SK-N-SH (cell line): Measurements from ENCODE around the gene OBSCN. TPM values are rescaled to one million over a fixed set of nuclear protein-coding genes. Genes with fewer than 3 reads are reported as not detected.

ENCODE experiments used
- CTCF ChIA-PET: fragments of 300-600, 350-600 bp; formaldehyde crosslinking; extraction: SDS; loops from one replicate; lab custom pipeline; 2021; lab: Yijun Ruan, JAX
- POLR2A ChIA-PET: fragments of 350-600 bp; sonication (Branson Sonifier 250); formaldehyde crosslinking; extraction: SDS; loops from one replicate; lab custom pipeline; 2020; ENCODE audit warnings: antibody characterized with exemption, inconsistent platforms; lab: Yijun Ruan, JAX
- DNase-seq: peaks from one replicate; pipeline ENCODE4 v3.0.0; 2012
- H2AFZ ChIP-seq: fragments of 200-600 bp; sonication (generic); 2 replicates; pipeline ENCODE4 v1.8.1; 2016; ENCODE audit warnings: antibody characterized with exemption, mild to moderate bottlenecking, low read depth
- H3F3A ChIP-seq: fragments of 200-600 bp; sonication (generic); replicated peaks from 2 replicates; pipeline ENCODE3; 2016; ENCODE audit warnings: antibody characterized with exemption, mild to moderate bottlenecking; ENCODE audit not compliant: insufficient read depth
- H3K27ac ChIP-seq, 2 experiments: fragments of 200-500 bp in 1 of 2; fragments of 200-600 bp in 1 of 2; sonication (Bioruptor generic) in 1 of 2; sonication (generic), shearing (Covaris generic) in 1 of 2; 2 replicates each; pipeline versions ENCODE4 v1.5.1 to v1.6.1; 2014 to 2016; ENCODE audit warnings: low read depth in 2 of 2, inconsistent platforms in 1 of 2, low read length in 1 of 2, mild to moderate bottlenecking in 1 of 2, mixed read lengths in 1 of 2
- H3K27me3 ChIP-seq: fragments of 200-600 bp; sonication (generic), shearing (Covaris generic); 2 replicates; pipeline ENCODE4 v1.6.1; 2016; ENCODE audit warnings: mixed run types; ENCODE audit not compliant: insufficient read depth
- H3K36me3 ChIP-seq, 2 experiments: fragments of 200-500 bp in 1 of 2; fragments of 200-600 bp in 1 of 2; sonication (Bioruptor generic) in 1 of 2; sonication (generic) in 1 of 2; replicated peaks in 1 of 2; 2 replicates each; pipeline versions ENCODE3 to v1.5.1; 2014 to 2016; ENCODE audit warnings: low read length in 1 of 2, mild to moderate bottlenecking in 1 of 2; ENCODE audit not compliant: insufficient read depth in 2 of 2, control insufficient read depth in 1 of 2
- H3K4me1 ChIP-seq, 2 experiments: fragments of 200-500 bp in 1 of 2; fragments of 200-600 bp in 1 of 2; sonication (Bioruptor generic) in 1 of 2; sonication (generic), shearing (Covaris generic) in 1 of 2; 2 replicates each; pipeline versions ENCODE4 v1.5.1 to v1.6.1; 2014 to 2016; ENCODE audit warnings: low read depth in 1 of 2, low read length in 1 of 2, mixed run types in 1 of 2; ENCODE audit not compliant: insufficient read depth in 2 of 2, control insufficient read depth in 1 of 2
- H3K4me2 ChIP-seq: fragments of 200-600 bp; sonication (generic), shearing (Covaris generic); 2 replicates; pipeline ENCODE4 v1.6.1; 2017; ENCODE audit warnings: mixed run types
- H3K4me3 ChIP-seq, 2 experiments: fragments of 200-500 bp in 1 of 2; fragments of 200-600 bp in 1 of 2; sonication (Bioruptor generic) in 1 of 2; sonication (generic), shearing (Covaris generic) in 1 of 2; 2 replicates each; pipeline versions ENCODE4 v1.5.1 to v1.8.1; 2014 to 2016; ENCODE audit warnings: low read depth in 2 of 2, inconsistent platforms in 1 of 2, low read length in 1 of 2, mild to moderate bottlenecking in 1 of 2, mixed read lengths in 1 of 2, moderate library complexity in 1 of 2
- H3K79me2 ChIP-seq: fragments of 200-600 bp; sonication (generic); 2 replicates; pipeline ENCODE4 v1.8.1; 2017; ENCODE audit warnings: mild to moderate bottlenecking; ENCODE audit not compliant: insufficient read depth
- H3K9ac ChIP-seq: fragments of 200-600 bp; sonication (generic); 2 replicates; pipeline ENCODE4 v1.6.1; 2017; ENCODE audit warnings: mixed run types
- H3K9me2 ChIP-seq: fragments of 200-600 bp; sonication (generic); 2 replicates; pipeline ENCODE4 v1.6.1; 2017; ENCODE audit warnings: mixed run types
- H3K9me3 ChIP-seq: fragments of 200-600 bp; sonication (generic); 2 replicates; pipeline ENCODE4 v1.6.1; 2017; ENCODE audit warnings: mixed run types, mild to moderate bottlenecking, moderate library complexity
- H4K20me1 ChIP-seq: fragments of 200-600 bp; sonication (generic); 2 replicates; pipeline ENCODE4 v1.6.1; 2017; ENCODE audit warnings: mild to moderate bottlenecking, mixed run types; ENCODE audit not compliant: insufficient read depth
- EZH2phosphoT487 ChIP-seq: fragments of 200-600 bp; sonication (generic); IDR thresholded peaks from 2 replicates; pipeline ENCODE4 v1.6.1; 2017; ENCODE audit warnings: low read depth, mixed run types, mild to moderate bottlenecking, antibody characterized with exemption, moderate library complexity, borderline replicate concordance
- FOSL2 ChIP-seq: IDR thresholded peaks from 2 replicates; pipeline ENCODE4 v1.4.0; 2012; ENCODE audit warnings: low read depth, mild to moderate bottlenecking, moderate library complexity, borderline replicate concordance
- FOXM1 ChIP-seq: IDR thresholded peaks from 2 replicates; pipeline ENCODE4 v1.4.0; 2012; ENCODE audit warnings: low read depth, mild to moderate bottlenecking
- GABPA ChIP-seq: IDR thresholded peaks from 2 replicates; pipeline ENCODE4 v1.4.0; 2012; ENCODE audit warnings: low read depth, mild to moderate bottlenecking
- GATA2 ChIP-seq: sonication (generic); formaldehyde crosslinking; IDR thresholded peaks from 2 replicates; pipeline ENCODE4 v1.5.0; 2020; ENCODE audit warnings: mild to moderate bottlenecking, missing genetic modification reagents
- JUND ChIP-seq: IDR thresholded peaks from 2 replicates; pipeline ENCODE4 v1.4.0; 2012
- NRF1 ChIP-seq: IDR thresholded peaks from 2 replicates; pipeline ENCODE4 v1.6.1; 2012; ENCODE audit warnings: low read depth, mild to moderate bottlenecking, low read length
- POLR2AphosphoS5 ChIP-seq: IDR thresholded peaks from 2 replicates; pipeline ENCODE4 v1.6.1; 2012; ENCODE audit warnings: low read depth, low read length
- RAD21 ChIP-seq: IDR thresholded peaks from 2 replicates; pipeline ENCODE4 v1.6.1; 2012; ENCODE audit warnings: mild to moderate bottlenecking, low read length
- RCOR1 ChIP-seq: fragments of 150-350 bp; IDR thresholded peaks from 2 replicates; pipeline ENCODE4 v1.6.1; 2017; ENCODE audit warnings: antibody characterized with exemption, low read length
- RFX5 ChIP-seq: IDR thresholded peaks from 2 replicates; pipeline ENCODE4 v1.6.1; 2012; ENCODE audit warnings: mild to moderate bottlenecking, improper control_type of control experiment, low read length
- RXRA ChIP-seq: IDR thresholded peaks from 2 replicates; pipeline ENCODE4 v1.4.0; 2012; ENCODE audit warnings: low read depth, mild to moderate bottlenecking, borderline replicate concordance
- SMC3 ChIP-seq: IDR thresholded peaks from 2 replicates; pipeline ENCODE4 v1.6.1; 2012; ENCODE audit warnings: low read depth, low read length, improper control_type of control experiment
- TAF1 ChIP-seq: IDR thresholded peaks from 2 replicates; pipeline ENCODE4 v1.6.1; 2012; ENCODE audit warnings: low read depth, mild to moderate bottlenecking, low read length, moderate library complexity, borderline replicate concordance
- TCF12 ChIP-seq: IDR thresholded peaks from 2 replicates; pipeline ENCODE4 v1.4.0; 2012
- TEAD4 ChIP-seq: IDR thresholded peaks from 2 replicates; pipeline ENCODE4 v1.4.0; 2012; ENCODE audit warnings: mild to moderate bottlenecking, borderline replicate concordance; ENCODE audit not compliant: insufficient read depth
- YY1 ChIP-seq: IDR thresholded peaks from 2 replicates; pipeline ENCODE4 v1.4.0; 2012; ENCODE audit warnings: low read depth, mild to moderate bottlenecking
- WGBS: methylation state at CpG from one replicate; pipeline ENCODE4 v1.1.6; 2017; ENCODE audit warnings: low lambda C conversion rate; 5-methylcytosine and 5-hydroxymethylcytosine counted together
- polyA plus RNA-seq, 3 experiments: library from polyadenylated mRNA; depleted of rRNA; stranded (reverse); fragments of >200 nt; gene quantifications; 2 replicates each; pipeline ENCODE4 v1.2.3, GENCODE V29; 2012
- TF ChIP-seq, protein P1 (sequence below): fragments of 150-350 bp; IDR thresholded peaks from 2 replicates; pipeline ENCODE4 v1.6.1; 2016; ENCODE audit warnings: mild to moderate bottlenecking, low read depth, low read length
- TF ChIP-seq, protein P2 (sequence below): IDR thresholded peaks from 2 replicates; pipeline ENCODE4 v1.4.0; 2012; ENCODE audit warnings: low read depth
- TF ChIP-seq, protein P3 (sequence below): fragments of 200-600 bp; sonication (generic); IDR thresholded peaks from 2 replicates; pipeline ENCODE4 v1.6.1; 2017; ENCODE audit warnings: antibody characterized with exemption, mild to moderate bottlenecking, moderate library complexity

Gene OBSCN
- polyA plus RNA-seq, 1 of the 3 experiments (the other 2 are of a cell fraction) = 4.0 TPM

DNA sequence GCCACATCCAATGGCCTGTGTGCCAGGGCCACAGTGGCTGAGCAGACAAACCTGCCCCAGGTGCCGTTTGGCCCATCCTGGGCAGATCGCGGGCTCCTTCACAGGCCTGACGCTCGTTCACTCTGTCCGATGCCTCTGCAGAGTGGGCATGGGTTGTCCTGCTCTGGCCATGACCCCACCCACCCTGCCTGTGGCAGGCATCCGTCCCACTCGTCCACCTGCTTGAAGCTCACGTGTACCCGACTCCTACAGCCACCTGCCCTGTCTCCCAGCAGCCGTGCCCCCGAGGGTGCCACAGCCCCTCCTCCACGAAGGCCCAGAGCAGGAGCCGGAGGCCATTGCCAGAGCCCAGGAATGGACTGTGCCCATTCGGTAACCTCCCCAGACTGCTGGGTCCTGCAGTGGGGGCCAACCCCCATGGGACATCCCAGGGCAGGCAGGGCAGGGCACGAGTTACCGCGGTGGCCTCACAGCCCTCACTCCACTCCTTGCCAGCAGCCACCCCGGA lies 156.9 kb downstream of the OBSCN start:
- Histone ChIP-seq H3K4me2 (no peak overlapping the region), H4K20me1 (no peaks in the 10 kb centered on the region), H2AFZ (no peak overlapping the region), H3K4me3 (no peak overlapping the region), H3F3A (no peaks in the 10 kb centered on the region), H3K36me3 (no peaks in the 10 kb centered on the region), H3K79me2 (no peaks in the 10 kb centered on the region), H3K9me3 (no peaks in the 10 kb centered on the region), H3K9me2 (no peaks in the 10 kb centered on the region), H3K4me1 (peaks cover 0 to 3% of the 10 kb centered on the region in 2 experiments; a peak in 1 of 4 replicates), H3K9ac (no peak overlapping the region), H3K27me3 (no peaks in the 10 kb centered on the region), H3K27ac (no peak overlapping the region)
- 81% methylated on average over 8 of the region's 19 CpGs for WGBS
- ChIA-PET POLR2A (no interaction called here), CTCF (no interaction called here)
- no peak for DNase-seq
- TF ChIP-seq TEAD4 = no peak
- no peak for TF ChIP-seq EZH2phosphoT487
- no peak for TF ChIP-seq RXRA
- TF ChIP-seq, protein P1, sequence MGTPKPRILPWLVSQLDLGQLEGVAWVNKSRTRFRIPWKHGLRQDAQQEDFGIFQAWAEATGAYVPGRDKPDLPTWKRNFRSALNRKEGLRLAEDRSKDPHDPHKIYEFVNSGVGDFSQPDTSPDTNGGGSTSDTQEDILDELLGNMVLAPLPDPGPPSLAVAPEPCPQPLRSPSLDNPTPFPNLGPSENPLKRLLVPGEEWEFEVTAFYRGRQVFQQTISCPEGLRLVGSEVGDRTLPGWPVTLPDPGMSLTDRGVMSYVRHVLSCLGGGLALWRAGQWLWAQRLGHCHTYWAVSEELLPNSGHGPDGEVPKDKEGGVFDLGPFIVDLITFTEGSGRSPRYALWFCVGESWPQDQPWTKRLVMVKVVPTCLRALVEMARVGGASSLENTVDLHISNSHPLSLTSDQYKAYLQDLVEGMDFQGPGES = no peak
- TF ChIP-seq JUND = no peak
- TF ChIP-seq YY1 = no peak
- TF ChIP-seq RAD21 = no peak
- no peak for TF ChIP-seq NRF1
- no peak for TF ChIP-seq RFX5
- TF ChIP-seq, protein P2, sequence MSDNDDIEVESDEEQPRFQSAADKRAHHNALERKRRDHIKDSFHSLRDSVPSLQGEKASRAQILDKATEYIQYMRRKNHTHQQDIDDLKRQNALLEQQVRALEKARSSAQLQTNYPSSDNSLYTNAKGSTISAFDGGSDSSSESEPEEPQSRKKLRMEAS = no peak
- no peak for TF ChIP-seq TAF1
- TF ChIP-seq, protein P3, sequence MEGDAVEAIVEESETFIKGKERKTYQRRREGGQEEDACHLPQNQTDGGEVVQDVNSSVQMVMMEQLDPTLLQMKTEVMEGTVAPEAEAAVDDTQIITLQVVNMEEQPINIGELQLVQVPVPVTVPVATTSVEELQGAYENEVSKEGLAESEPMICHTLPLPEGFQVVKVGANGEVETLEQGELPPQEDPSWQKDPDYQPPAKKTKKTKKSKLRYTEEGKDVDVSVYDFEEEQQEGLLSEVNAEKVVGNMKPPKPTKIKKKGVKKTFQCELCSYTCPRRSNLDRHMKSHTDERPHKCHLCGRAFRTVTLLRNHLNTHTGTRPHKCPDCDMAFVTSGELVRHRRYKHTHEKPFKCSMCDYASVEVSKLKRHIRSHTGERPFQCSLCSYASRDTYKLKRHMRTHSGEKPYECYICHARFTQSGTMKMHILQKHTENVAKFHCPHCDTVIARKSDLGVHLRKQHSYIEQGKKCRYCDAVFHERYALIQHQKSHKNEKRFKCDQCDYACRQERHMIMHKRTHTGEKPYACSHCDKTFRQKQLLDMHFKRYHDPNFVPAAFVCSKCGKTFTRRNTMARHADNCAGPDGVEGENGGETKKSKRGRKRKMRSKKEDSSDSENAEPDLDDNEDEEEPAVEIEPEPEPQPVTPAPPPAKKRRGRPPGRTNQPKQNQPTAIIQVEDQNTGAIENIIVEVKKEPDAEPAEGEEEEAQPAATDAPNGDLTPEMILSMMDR = no peak
- no peak for TF ChIP-seq SMC3
- no peak for TF ChIP-seq FOXM1
- TF ChIP-seq RCOR1 = no peak
- no peak for TF ChIP-seq POLR2AphosphoS5
- no peak for TF ChIP-seq GATA2 (CRISPR knock-in tag)
- no peak for TF ChIP-seq FOSL2
- no peak for TF ChIP-seq GABPA
- TF ChIP-seq TCF12 = no peak
